WTC11 (cell line): ENCODE measurements around the gene PRXL2B. TPM values are rescaled to one million over a fixed set of nuclear protein-coding genes. Genes with fewer than 3 reads are reported as not detected.

ENCODE experiments used
- ATAC-seq: fragments of 200-7000 bp; cut with Tn5 transposase; 2 replicates; pipeline ENCODE4 v1.10.0; 2021; ENCODE audit warnings: mild to moderate bottlenecking, moderate library complexity
- CTCF ChIA-PET: fragments of 300-600 bp; sonication (Branson Sonifier 250); formaldehyde crosslinking; loops from one replicate; lab custom pipeline; 2021; ENCODE audit warnings: antibody characterized with exemption; lab: Charles Lee
- POLR2A ChIA-PET: fragments of 350-600 bp; sonication (Branson Sonifier 250); formaldehyde crosslinking; loops from one replicate; lab custom pipeline; 2021; ENCODE audit warnings: antibody characterized with exemption; lab: Charles Lee
- DNase-seq: peaks from one replicate; pipeline ENCODE4 v3.0.0; 2021; ENCODE audit warnings: low spot score
- H3K27ac Mint-ChIP-seq: 2 replicates; pipeline ENCODE4 v1.8.0; 2021; ENCODE audit warnings: mixed read lengths
- H3K27me3 Mint-ChIP-seq: 2 replicates; pipeline ENCODE4 v1.8.0; 2021; ENCODE audit warnings: low read depth, mild to moderate bottlenecking, moderate library complexity, mixed read lengths
- H3K36me3 Mint-ChIP-seq: 2 replicates; pipeline ENCODE4 v1.8.0; 2021; ENCODE audit warnings: mixed read lengths
- H3K4me1 Mint-ChIP-seq: 2 replicates; pipeline ENCODE4 v1.8.0; 2022; ENCODE audit warnings: mixed read lengths
- H3K4me3 Mint-ChIP-seq: 2 replicates; pipeline ENCODE4 v1.8.0; 2021; ENCODE audit warnings: mild to moderate bottlenecking, moderate library complexity, mixed read lengths
- H3K9me3 Mint-ChIP-seq: 2 replicates; pipeline ENCODE4 v1.8.0; 2021; ENCODE audit warnings: mixed read lengths
- CBFB ChIP-seq: sonication (generic); formaldehyde crosslinking; IDR thresholded peaks from 2 replicates; pipeline ENCODE4 v1.8.1; 2022; ENCODE audit warnings: mild to moderate bottlenecking, low read depth, missing genetic modification reagents
- ETV6 ChIP-seq: sonication (generic); formaldehyde crosslinking; IDR thresholded peaks from 2 replicates; pipeline ENCODE4 v1.8.1; 2022; ENCODE audit warnings: mild to moderate bottlenecking, missing genetic modification reagents
- FOXK1 ChIP-seq: sonication (generic); formaldehyde crosslinking; IDR thresholded peaks from 2 replicates; pipeline ENCODE4 v1.8.0; 2022; ENCODE audit warnings: mild to moderate bottlenecking, moderate library complexity, missing genetic modification reagents
- FOXP1 ChIP-seq: sonication (generic); formaldehyde crosslinking; IDR thresholded peaks from 2 replicates; pipeline ENCODE4 v1.8.0; 2022; ENCODE audit warnings: missing genetic modification reagents, mild to moderate bottlenecking, moderate library complexity, borderline replicate concordance
- JUN ChIP-seq: sonication (generic); formaldehyde crosslinking; IDR thresholded peaks from 2 replicates; pipeline ENCODE4 v1.8.0; 2023; ENCODE audit warnings: mild to moderate bottlenecking, missing genetic modification reagents
- MXD4 ChIP-seq: fragments of 250-450 bp; sonication (Bioruptor Pico); IDR thresholded peaks from 2 replicates; pipeline ENCODE4 v1.8.0; 2021; ENCODE audit warnings: mild to moderate bottlenecking, moderate library complexity, borderline replicate concordance
- MYBL2 ChIP-seq: sonication (generic); formaldehyde crosslinking; IDR thresholded peaks from 2 replicates; pipeline ENCODE4 v1.8.1; 2023; ENCODE audit warnings: mild to moderate bottlenecking, moderate library complexity, missing genetic modification reagents
- NFE2L1 ChIP-seq: sonication (generic); formaldehyde crosslinking; IDR thresholded peaks from 2 replicates; pipeline ENCODE4 v1.8.1; 2023; ENCODE audit warnings: missing genetic modification reagents
- NFYB ChIP-seq: sonication (generic); formaldehyde crosslinking; conservative IDR thresholded peaks from 2 replicates; pipeline ENCODE4 v1.8.0; 2022; ENCODE audit warnings: low read depth, missing genetic modification reagents
- NR1H2 ChIP-seq: sonication (generic); formaldehyde crosslinking; IDR thresholded peaks from 2 replicates; pipeline ENCODE4 v1.9.0; 2021; ENCODE audit warnings: mild to moderate bottlenecking, moderate library complexity, missing genetic modification reagents
- OVOL2 ChIP-seq: fragments of 250-450 bp; sonication (Bioruptor Pico); IDR thresholded peaks from 2 replicates; pipeline ENCODE4 v1.9.0; 2021; ENCODE audit warnings: mild to moderate bottlenecking, borderline replicate concordance
- RELA ChIP-seq: sonication (generic); formaldehyde crosslinking; IDR thresholded peaks from 2 replicates; pipeline ENCODE4 v1.8.1; 2022; ENCODE audit warnings: missing genetic modification reagents, mild to moderate bottlenecking, borderline replicate concordance
- SMAD3 ChIP-seq: sonication (generic); formaldehyde crosslinking; IDR thresholded peaks from 2 replicates; pipeline ENCODE4 v1.8.0; 2022; ENCODE audit warnings: missing genetic modification reagents, mild to moderate bottlenecking, borderline replicate concordance
- ZNF121 ChIP-seq: sonication (generic); formaldehyde crosslinking; IDR thresholded peaks from 2 replicates; pipeline ENCODE4 v1.8.0; 2023; ENCODE audit warnings: missing genetic modification reagents
- ZNF263 ChIP-seq: sonication (generic); formaldehyde crosslinking; IDR thresholded peaks from 2 replicates; pipeline ENCODE4 v1.8.1; 2022; ENCODE audit warnings: low read depth, mild to moderate bottlenecking, moderate library complexity, missing genetic modification reagents
- ZNF317 ChIP-seq: sonication (generic); formaldehyde crosslinking; IDR thresholded peaks from 2 replicates; pipeline ENCODE4 v1.8.1; 2023; ENCODE audit warnings: low read depth, mild to moderate bottlenecking, moderate library complexity, missing genetic modification reagents, borderline replicate concordance
- ZNF671 ChIP-seq: fragments of 250-450 bp; sonication (Bioruptor Pico); IDR thresholded peaks from 2 replicates; pipeline ENCODE4 v1.8.0; 2021; ENCODE audit warnings: mild to moderate bottlenecking
- total RNA-seq: library from RNA; stranded (reverse); gene quantifications from 3 replicates; pipeline ENCODE4 v1.2.3, GENCODE V29; 2021
- TF ChIP-seq, protein P1 (sequence below): sonication (generic); formaldehyde crosslinking; IDR thresholded peaks from 2 replicates; pipeline ENCODE4 v1.8.0; 2023; ENCODE audit warnings: missing genetic modification reagents, mild to moderate bottlenecking, borderline replicate concordance
- TF ChIP-seq, protein P2 (sequence below): sonication (generic); formaldehyde crosslinking; IDR thresholded peaks from 2 replicates; pipeline ENCODE4 v1.8.0; 2022; ENCODE audit warnings: mild to moderate bottlenecking, missing genetic modification reagents
- TF ChIP-seq, protein P3 (sequence below): sonication (generic); formaldehyde crosslinking; IDR thresholded peaks from 2 replicates; pipeline ENCODE4 v1.8.1; 2022; ENCODE audit warnings: mild to moderate bottlenecking, missing genetic modification reagents, moderate library complexity, borderline replicate concordance
- TF ChIP-seq, protein P4 (sequence below): sonication (generic); formaldehyde crosslinking; conservative IDR thresholded peaks from 2 replicates; pipeline ENCODE4 v1.8.1; 2023; ENCODE audit warnings: mild to moderate bottlenecking, low read depth, missing genetic modification reagents, moderate library complexity
- TF ChIP-seq, protein P5 (sequence below): sonication (generic); formaldehyde crosslinking; IDR thresholded peaks from 2 replicates; pipeline ENCODE4 v1.8.1; 2023; ENCODE audit warnings: mild to moderate bottlenecking, missing genetic modification reagents
- TF ChIP-seq, protein P6 (sequence below): sonication (generic); formaldehyde crosslinking; IDR thresholded peaks from 2 replicates; pipeline ENCODE4 v1.8.0; 2022; ENCODE audit warnings: mild to moderate bottlenecking, missing genetic modification reagents
- TF ChIP-seq, protein P7 (sequence below): sonication (generic); formaldehyde crosslinking; IDR thresholded peaks from 2 replicates; pipeline ENCODE4 v1.8.1; 2023; ENCODE audit warnings: mild to moderate bottlenecking, missing genetic modification reagents, moderate library complexity

The PRXL2B gene
- total RNA-seq, 1 experiment from 2014 or later = 50.3 TPM

DNA sequence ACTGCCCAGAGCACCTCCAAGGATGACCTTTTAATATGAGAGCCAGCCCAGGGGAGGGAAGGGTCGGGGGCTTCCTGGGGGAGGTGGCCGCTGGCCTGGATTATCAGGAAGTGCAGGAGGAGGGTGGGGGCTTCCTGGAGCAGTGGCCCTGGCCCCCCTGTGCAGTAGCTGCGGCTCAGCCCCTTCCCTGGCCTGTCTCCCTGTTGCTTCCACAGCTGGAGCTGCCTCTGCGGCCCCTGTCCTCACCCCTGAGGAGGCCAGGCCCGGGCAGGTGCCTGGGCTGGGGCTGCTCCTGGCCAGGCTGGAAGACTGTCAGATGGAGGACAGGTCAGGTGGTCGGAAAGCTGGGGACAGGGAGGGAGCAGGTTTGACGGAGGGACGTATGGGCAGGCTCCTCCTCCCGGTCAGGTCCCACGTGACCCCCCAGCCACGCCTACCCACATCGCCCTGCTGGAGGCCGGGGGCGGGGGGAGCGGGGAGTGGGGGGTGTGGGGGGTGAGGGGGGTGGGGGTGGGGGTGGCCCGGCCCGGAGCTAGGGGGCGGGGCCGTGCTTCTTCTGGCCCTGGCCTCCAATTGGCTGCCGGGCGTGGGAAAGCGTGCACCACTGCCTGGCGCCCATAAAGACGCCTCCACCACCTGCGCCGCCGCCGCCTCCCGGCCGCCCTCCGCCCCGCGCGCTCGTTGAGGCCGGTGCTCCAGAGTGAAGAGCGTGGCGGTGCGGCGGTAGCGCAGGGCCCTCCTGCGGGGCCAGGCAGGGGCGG is 40.6 kb upstream of the PRXL2B start:
- ATAC-seq (peak; percentile 58), DNase-seq (peak; percentile 93)
- H3K27me3 Mint-ChIP-seq = peaks cover 13% of the 10 kb centered on the region
- H3K4me1 Mint-ChIP-seq = peaks cover 5% of the 10 kb centered on the region; the same call in 1 of the 2 replicates
- no peaks in the 10 kb centered on the region for H3K9me3 Mint-ChIP-seq
- POLR2A ChIA-PET = interaction anchor here (1.2 to 1.6 kb wide), 3 partner anchors 20 to 39 kb away, joined by 4 to 6 read pairs (median 6); partner anchors contain the start of gene PANK4
- no peak overlapping the region for H3K27ac Mint-ChIP-seq
- peak overlapping the region; percentile 72 for H3K4me3 Mint-ChIP-seq
- H3K36me3 Mint-ChIP-seq = no peaks in the 10 kb centered on the region
- CTCF ChIA-PET = interaction anchor here (0.6 to 3.7 kb wide), 15 partner anchors 10 to 945 kb away, joined by 3 to 61 read pairs (median 4); partner anchors contain the start of genes FAAP20, PANK4 and TNFRSF14
- no peak for TF ChIP-seq MXD4 (CRISPR knock-in tag)
- TF ChIP-seq, protein P1, sequence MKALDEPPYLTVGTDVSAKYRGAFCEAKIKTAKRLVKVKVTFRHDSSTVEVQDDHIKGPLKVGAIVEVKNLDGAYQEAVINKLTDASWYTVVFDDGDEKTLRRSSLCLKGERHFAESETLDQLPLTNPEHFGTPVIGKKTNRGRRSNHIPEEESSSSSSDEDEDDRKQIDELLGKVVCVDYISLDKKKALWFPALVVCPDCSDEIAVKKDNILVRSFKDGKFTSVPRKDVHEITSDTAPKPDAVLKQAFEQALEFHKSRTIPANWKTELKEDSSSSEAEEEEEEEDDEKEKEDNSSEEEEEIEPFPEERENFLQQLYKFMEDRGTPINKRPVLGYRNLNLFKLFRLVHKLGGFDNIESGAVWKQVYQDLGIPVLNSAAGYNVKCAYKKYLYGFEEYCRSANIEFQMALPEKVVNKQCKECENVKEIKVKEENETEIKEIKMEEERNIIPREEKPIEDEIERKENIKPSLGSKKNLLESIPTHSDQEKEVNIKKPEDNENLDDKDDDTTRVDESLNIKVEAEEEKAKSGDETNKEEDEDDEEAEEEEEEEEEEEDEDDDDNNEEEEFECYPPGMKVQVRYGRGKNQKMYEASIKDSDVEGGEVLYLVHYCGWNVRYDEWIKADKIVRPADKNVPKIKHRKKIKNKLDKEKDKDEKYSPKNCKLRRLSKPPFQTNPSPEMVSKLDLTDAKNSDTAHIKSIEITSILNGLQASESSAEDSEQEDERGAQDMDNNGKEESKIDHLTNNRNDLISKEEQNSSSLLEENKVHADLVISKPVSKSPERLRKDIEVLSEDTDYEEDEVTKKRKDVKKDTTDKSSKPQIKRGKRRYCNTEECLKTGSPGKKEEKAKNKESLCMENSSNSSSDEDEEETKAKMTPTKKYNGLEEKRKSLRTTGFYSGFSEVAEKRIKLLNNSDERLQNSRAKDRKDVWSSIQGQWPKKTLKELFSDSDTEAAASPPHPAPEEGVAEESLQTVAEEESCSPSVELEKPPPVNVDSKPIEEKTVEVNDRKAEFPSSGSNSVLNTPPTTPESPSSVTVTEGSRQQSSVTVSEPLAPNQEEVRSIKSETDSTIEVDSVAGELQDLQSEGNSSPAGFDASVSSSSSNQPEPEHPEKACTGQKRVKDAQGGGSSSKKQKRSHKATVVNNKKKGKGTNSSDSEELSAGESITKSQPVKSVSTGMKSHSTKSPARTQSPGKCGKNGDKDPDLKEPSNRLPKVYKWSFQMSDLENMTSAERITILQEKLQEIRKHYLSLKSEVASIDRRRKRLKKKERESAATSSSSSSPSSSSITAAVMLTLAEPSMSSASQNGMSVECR (CRISPR knock-in tag) = 0 out of 2 replicates have a peak, but pooled peaks have one; percentile 8
- TF ChIP-seq RELA = 0 out of 2 replicates have a peak, but pooled peaks have one; percentile 38
- TF ChIP-seq NR1H2 = no peak
- no peak for TF ChIP-seq FOXP1 (CRISPR knock-in tag)
- no peak for TF ChIP-seq ZNF121 (CRISPR knock-in tag)
- TF ChIP-seq MYBL2 (CRISPR knock-in tag) = no peak
- TF ChIP-seq NFE2L1 (CRISPR knock-in tag) = peak; percentile 39; the same call in 1 of the 2 replicates
- TF ChIP-seq, protein P2, sequence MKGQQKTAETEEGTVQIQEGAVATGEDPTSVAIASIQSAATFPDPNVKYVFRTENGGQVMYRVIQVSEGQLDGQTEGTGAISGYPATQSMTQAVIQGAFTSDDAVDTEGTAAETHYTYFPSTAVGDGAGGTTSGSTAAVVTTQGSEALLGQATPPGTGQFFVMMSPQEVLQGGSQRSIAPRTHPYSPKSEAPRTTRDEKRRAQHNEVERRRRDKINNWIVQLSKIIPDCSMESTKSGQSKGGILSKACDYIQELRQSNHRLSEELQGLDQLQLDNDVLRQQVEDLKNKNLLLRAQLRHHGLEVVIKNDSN (CRISPR knock-in tag) = peak; percentile 93
- TF ChIP-seq ETV6 = no peak; the same call in 1 of the 2 replicates
- TF ChIP-seq, protein P3, sequence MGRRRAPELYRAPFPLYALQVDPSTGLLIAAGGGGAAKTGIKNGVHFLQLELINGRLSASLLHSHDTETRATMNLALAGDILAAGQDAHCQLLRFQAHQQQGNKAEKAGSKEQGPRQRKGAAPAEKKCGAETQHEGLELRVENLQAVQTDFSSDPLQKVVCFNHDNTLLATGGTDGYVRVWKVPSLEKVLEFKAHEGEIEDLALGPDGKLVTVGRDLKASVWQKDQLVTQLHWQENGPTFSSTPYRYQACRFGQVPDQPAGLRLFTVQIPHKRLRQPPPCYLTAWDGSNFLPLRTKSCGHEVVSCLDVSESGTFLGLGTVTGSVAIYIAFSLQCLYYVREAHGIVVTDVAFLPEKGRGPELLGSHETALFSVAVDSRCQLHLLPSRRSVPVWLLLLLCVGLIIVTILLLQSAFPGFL = no peak
- TF ChIP-seq OVOL2 (CRISPR knock-in tag) = no peak
- TF ChIP-seq SMAD3 (CRISPR knock-in tag) = 0 out of 2 replicates have a peak, but pooled peaks have one; percentile 19
- TF ChIP-seq ZNF671 = no peak
- no peak for TF ChIP-seq JUN (CRISPR knock-in tag)
- TF ChIP-seq NFYB (CRISPR knock-in tag) = 0 out of 2 replicates have a peak, but pooled peaks have one; percentile 32
- TF ChIP-seq ZNF317 (CRISPR knock-in tag) = no peak
- TF ChIP-seq, protein P4, sequence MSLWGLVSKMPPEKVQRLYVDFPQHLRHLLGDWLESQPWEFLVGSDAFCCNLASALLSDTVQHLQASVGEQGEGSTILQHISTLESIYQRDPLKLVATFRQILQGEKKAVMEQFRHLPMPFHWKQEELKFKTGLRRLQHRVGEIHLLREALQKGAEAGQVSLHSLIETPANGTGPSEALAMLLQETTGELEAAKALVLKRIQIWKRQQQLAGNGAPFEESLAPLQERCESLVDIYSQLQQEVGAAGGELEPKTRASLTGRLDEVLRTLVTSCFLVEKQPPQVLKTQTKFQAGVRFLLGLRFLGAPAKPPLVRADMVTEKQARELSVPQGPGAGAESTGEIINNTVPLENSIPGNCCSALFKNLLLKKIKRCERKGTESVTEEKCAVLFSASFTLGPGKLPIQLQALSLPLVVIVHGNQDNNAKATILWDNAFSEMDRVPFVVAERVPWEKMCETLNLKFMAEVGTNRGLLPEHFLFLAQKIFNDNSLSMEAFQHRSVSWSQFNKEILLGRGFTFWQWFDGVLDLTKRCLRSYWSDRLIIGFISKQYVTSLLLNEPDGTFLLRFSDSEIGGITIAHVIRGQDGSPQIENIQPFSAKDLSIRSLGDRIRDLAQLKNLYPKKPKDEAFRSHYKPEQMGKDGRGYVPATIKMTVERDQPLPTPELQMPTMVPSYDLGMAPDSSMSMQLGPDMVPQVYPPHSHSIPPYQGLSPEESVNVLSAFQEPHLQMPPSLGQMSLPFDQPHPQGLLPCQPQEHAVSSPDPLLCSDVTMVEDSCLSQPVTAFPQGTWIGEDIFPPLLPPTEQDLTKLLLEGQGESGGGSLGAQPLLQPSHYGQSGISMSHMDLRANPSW = no peak
- TF ChIP-seq, protein P5, sequence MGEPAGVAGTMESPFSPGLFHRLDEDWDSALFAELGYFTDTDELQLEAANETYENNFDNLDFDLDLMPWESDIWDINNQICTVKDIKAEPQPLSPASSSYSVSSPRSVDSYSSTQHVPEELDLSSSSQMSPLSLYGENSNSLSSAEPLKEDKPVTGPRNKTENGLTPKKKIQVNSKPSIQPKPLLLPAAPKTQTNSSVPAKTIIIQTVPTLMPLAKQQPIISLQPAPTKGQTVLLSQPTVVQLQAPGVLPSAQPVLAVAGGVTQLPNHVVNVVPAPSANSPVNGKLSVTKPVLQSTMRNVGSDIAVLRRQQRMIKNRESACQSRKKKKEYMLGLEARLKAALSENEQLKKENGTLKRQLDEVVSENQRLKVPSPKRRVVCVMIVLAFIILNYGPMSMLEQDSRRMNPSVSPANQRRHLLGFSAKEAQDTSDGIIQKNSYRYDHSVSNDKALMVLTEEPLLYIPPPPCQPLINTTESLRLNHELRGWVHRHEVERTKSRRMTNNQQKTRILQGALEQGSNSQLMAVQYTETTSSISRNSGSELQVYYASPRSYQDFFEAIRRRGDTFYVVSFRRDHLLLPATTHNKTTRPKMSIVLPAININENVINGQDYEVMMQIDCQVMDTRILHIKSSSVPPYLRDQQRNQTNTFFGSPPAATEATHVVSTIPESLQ (CRISPR knock-in tag) = 0 out of 2 replicates have a peak, but pooled peaks have one; percentile 48
- TF ChIP-seq, protein P6, sequence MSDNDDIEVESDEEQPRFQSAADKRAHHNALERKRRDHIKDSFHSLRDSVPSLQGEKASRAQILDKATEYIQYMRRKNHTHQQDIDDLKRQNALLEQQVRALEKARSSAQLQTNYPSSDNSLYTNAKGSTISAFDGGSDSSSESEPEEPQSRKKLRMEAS (CRISPR knock-in tag) = peak; percentile 67; the same call in 1 of the 2 replicates
- no peak for TF ChIP-seq CBFB (CRISPR knock-in tag)
- peak; percentile 60 for TF ChIP-seq FOXK1
- TF ChIP-seq, protein P7, sequence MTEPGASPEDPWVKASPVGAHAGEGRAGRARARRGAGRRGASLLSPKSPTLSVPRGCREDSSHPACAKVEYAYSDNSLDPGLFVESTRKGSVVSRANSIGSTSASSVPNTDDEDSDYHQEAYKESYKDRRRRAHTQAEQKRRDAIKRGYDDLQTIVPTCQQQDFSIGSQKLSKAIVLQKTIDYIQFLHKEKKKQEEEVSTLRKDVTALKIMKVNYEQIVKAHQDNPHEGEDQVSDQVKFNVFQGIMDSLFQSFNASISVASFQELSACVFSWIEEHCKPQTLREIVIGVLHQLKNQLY (CRISPR knock-in tag) = no peak
- no peak for TF ChIP-seq ZNF263
